GM23248 (cell line): ENCODE measurements around the gene GSTT2B. TPM values are rescaled to one million over a fixed set of nuclear protein-coding genes. Genes with fewer than 3 reads are reported as not detected.
"Not testable (repeated sequence)": the region's sequence is repeated elsewhere in the genome, so short reads cannot be mapped to it uniquely, and the experiment has no call there.

ENCODE experiments used
- DNase-seq: peaks from one replicate; pipeline ENCODE4 v3.0.0-alpha.2; 2015
- H2AFZ ChIP-seq: fragments of 200-600 bp; sonication (generic); 2 replicates; pipeline ENCODE4 v1.6.1; 2016; ENCODE audit warnings: antibody characterized with exemption
- H3F3A ChIP-seq: fragments of 200-600 bp; sonication (generic); 2 replicates; pipeline ENCODE4 v1.6.1; 2016; ENCODE audit warnings: mild to moderate bottlenecking, antibody characterized with exemption, mixed run types; ENCODE audit not compliant: insufficient read depth
- H3K27ac ChIP-seq: fragments of 200-600 bp; sonication (generic); 2 replicates; pipeline ENCODE4 v1.5.1; 2016; ENCODE audit warnings: mild to moderate bottlenecking
- H3K27me3 ChIP-seq: fragments of 200-600 bp; sonication (generic); replicated peaks from 2 replicates; pipeline ENCODE4 v1.6.1; 2016; ENCODE audit warnings: mild to moderate bottlenecking; ENCODE audit not compliant: insufficient read depth
- H3K36me3 ChIP-seq: fragments of 200-600 bp; sonication (generic); 2 replicates; pipeline ENCODE4 v1.6.1; 2016; ENCODE audit warnings: low read depth, mild to moderate bottlenecking
- H3K4me1 ChIP-seq: fragments of 200-600 bp; sonication (generic); 2 replicates; pipeline ENCODE4 v1.6.1; 2016; ENCODE audit warnings: mild to moderate bottlenecking; ENCODE audit not compliant: insufficient read depth
- H3K4me2 ChIP-seq: fragments of 200-600 bp; sonication (generic); one replicate; pipeline ENCODE4 v1.6.1; 2016; ENCODE audit warnings: mild to moderate bottlenecking; ENCODE audit not compliant: unreplicated experiment
- H3K4me3 ChIP-seq: fragments of 200-600 bp; sonication (generic); 2 replicates; pipeline ENCODE4 v1.5.1; 2016; ENCODE audit warnings: mild to moderate bottlenecking
- H3K79me2 ChIP-seq: fragments of 200-600 bp; sonication (generic); 2 replicates; pipeline ENCODE4 v1.6.1; 2016; ENCODE audit warnings: mild to moderate bottlenecking; ENCODE audit not compliant: insufficient read depth
- H3K9ac ChIP-seq: fragments of 200-600 bp; sonication (generic); 2 replicates; pipeline ENCODE4 v1.6.1; 2016; ENCODE audit warnings: mild to moderate bottlenecking
- H3K9me2 ChIP-seq: fragments of 200-600 bp; sonication (generic); 2 replicates; pipeline ENCODE4 v1.6.1; 2016; ENCODE audit warnings: mixed run types, mild to moderate bottlenecking, moderate library complexity; ENCODE audit not compliant: insufficient read depth
- H3K9me3 ChIP-seq: fragments of 200-600 bp; sonication (generic); one replicate; pipeline ENCODE4 v1.6.1; 2017; ENCODE audit warnings: low read depth
- H4K20me1 ChIP-seq: fragments of 200-600 bp; sonication (generic); 2 replicates; pipeline ENCODE4 v1.6.0; 2016; ENCODE audit not compliant: insufficient read depth
- EZH2 ChIP-seq: fragments of 200-600 bp; sonication (generic); IDR thresholded peaks from 2 replicates; pipeline ENCODE4 v1.6.1; 2018; ENCODE audit warnings: antibody characterized with exemption, mild to moderate bottlenecking; ENCODE audit not compliant: insufficient read depth, poor library complexity, severe bottlenecking
- EZH2phosphoT487 ChIP-seq: fragments of 200-600 bp; sonication (generic); IDR thresholded peaks from 2 replicates; pipeline ENCODE4 v1.6.1; 2018; ENCODE audit warnings: antibody characterized with exemption, moderate library complexity, mild to moderate bottlenecking, low read depth; ENCODE audit not compliant: insufficient read depth
- WGBS, 2 experiments: methylation state at CpG; one replicate each; pipeline ENCODE4 v1.1.6; 2015 to 2017; ENCODE audit warnings: low lambda C conversion rate in 2 of 2, low coverage in 1 of 2; ENCODE audit errors: missing lambda C conversion rate in 2 of 2; 5-methylcytosine and 5-hydroxymethylcytosine counted together
- in situ Hi-C: fragments of 300-500 bp; cut with MboI; formaldehyde crosslinking; loops from 2 replicates; pipeline ENCODE4 v1.15.0; 2020
- polyA plus RNA-seq: library from polyadenylated mRNA; unstranded; fragments of >200 nt; fragmentation: Nextera tagmentation; extraction: Ambion mirVana; gene quantifications from 2 replicates; pipeline ENCODE4 v1.2.1, GENCODE V29; 2016
- total RNA-seq: library from RNA; depleted of rRNA; stranded (reverse); fragments of >200 nt; shearing (Covaris generic); gene quantifications from 2 replicates; pipeline ENCODE4 v1.2.3, GENCODE V29; 2014

Gene GSTT2B
- total and polyA plus RNA-seq, 2 experiments from 2014 or later, result 5.3 to 13.7 TPM

- H4K20me1 ChIP-seq, H3K9me2 ChIP-seq, H3K27ac ChIP-seq, H3K4me2 ChIP-seq, H3K9ac ChIP-seq, DNase-seq, H3F3A ChIP-seq, in situ Hi-C loops, H3K27me3 ChIP-seq, H3K4me1 ChIP-seq, H3K79me2 ChIP-seq, H2AFZ ChIP-seq, H3K4me3 ChIP-seq, H3K9me3 ChIP-seq, H3K36me3 ChIP-seq: not testable (repeated sequence)
- WGBS, 2 experiments, result 11 to 13% methylated on average over 3 to 7 of the region's 14 CpGs
Observed at GRCh38 chr22:23940166-23940565, 20.8 kb downstream of the GSTT2B start.

GRCh38 chr22:23939017-23939357 lies 22.0 kb downstream of the GSTT2B start:
- no peaks in the 10 kb centered on the region for H3K9me3 ChIP-seq
- no peaks in the 10 kb centered on the region for H3K36me3 ChIP-seq
- no peak overlapping the region for H3K4me3 ChIP-seq
- H3F3A ChIP-seq, result no peaks in the 10 kb centered on the region
- no peaks in the 10 kb centered on the region for H3K27me3 ChIP-seq
- WGBS, 2 experiments, result 69 to 81% methylated on average over 3 of the region's 3 CpGs
- no peaks in the 10 kb centered on the region for H4K20me1 ChIP-seq
- no peak overlapping the region for H2AFZ ChIP-seq
- TF ChIP-seq EZH2phosphoT487 (no peak), EZH2 (no peak)
- no peak for DNase-seq
- H3K9ac ChIP-seq, result no peak overlapping the region
- H3K9me2 ChIP-seq, result no peaks in the 10 kb centered on the region
- no peak overlapping the region for H3K27ac ChIP-seq
- in situ Hi-C loops, result no loop called here
- no peaks in the 10 kb centered on the region for H3K79me2 ChIP-seq
- 0 out of 2 replicates have a peak, but pooled peaks cover 3% of the 10 kb centered on the region for H3K4me1 ChIP-seq
- no peak overlapping the region for H3K4me2 ChIP-seq

GRCh38 chr22:23938328-23939016 lies 22.5 kb downstream of the GSTT2B start:
- WGBS, 2 experiments, result 69 to 73% methylated on average over 5 of the region's 5 CpGs
- no peak for DNase-seq
- no peaks in the 10 kb centered on the region for H4K20me1 ChIP-seq
- TF ChIP-seq EZH2 (no peak), EZH2phosphoT487 (no peak)
- no peaks in the 10 kb centered on the region for H3K36me3 ChIP-seq
- H2AFZ ChIP-seq, result no peak overlapping the region
- H3K9me3 ChIP-seq, result no peaks in the 10 kb centered on the region
- H3K4me2 ChIP-seq, result no peak overlapping the region
- H3K27ac ChIP-seq, result no peak overlapping the region
- H3K9ac ChIP-seq, result no peak overlapping the region
- no peaks in the 10 kb centered on the region for H3K9me2 ChIP-seq
- no peaks in the 10 kb centered on the region for H3K27me3 ChIP-seq
- H3K79me2 ChIP-seq, result no peaks in the 10 kb centered on the region
- H3K4me3 ChIP-seq, result no peak overlapping the region
- H3F3A ChIP-seq, result no peaks in the 10 kb centered on the region
- in situ Hi-C loops, result no loop called here
- 0 out of 2 replicates have a peak, but pooled peaks cover 3% of the 10 kb centered on the region for H3K4me1 ChIP-seq

GRCh38 chr22:23926561-23926960 lies 34.4 kb downstream of the GSTT2B start:
- no peak for DNase-seq
- Histone ChIP-seq H3K27me3 (no peaks in the 10 kb centered on the region), H3K4me1 (no peaks in the 10 kb centered on the region)

DNA sequence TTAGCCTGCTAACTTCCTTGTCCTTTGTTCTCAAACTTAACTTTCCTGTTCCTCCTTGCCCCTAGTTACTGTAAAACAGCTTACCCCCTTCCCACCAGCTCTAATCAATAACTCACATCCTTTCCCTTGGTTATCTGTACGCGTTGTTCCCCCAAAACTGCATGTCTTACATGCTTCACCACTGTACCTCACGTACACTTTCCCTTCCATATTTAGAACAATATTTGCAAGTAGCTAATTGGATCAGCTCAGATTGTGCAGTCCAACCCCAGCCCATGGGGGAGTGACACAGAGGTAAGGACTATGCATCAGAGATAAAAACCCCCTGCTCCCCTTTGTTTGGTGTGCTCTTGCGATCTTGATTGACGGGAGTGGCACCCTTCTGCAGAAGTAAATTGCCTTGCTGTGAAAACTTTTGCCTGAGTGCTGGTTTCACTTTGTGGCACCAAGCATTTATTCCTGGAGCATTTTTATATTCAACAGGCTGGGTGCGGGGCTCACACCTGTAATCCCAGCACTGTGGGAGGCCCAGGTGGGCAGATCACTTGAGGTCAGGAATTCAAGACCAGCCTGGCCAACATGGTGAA lies 35.9 kb downstream of the GSTT2B start:
- H3K4me1 ChIP-seq, result no peaks in the 10 kb centered on the region
- in situ Hi-C loops, result no loop called here
- 60 to 74% methylated on average over 5 to 6 of the region's 6 CpGs for WGBS, 2 experiments
- H3K27ac ChIP-seq, result no peak overlapping the region
- no peaks in the 10 kb centered on the region for H3K9me3 ChIP-seq
- H3K9me2 ChIP-seq, result no peaks in the 10 kb centered on the region
- DNase-seq, result no peak
- H3F3A ChIP-seq, result no peaks in the 10 kb centered on the region
- H3K36me3 ChIP-seq, result peaks cover 11% of the 10 kb centered on the region; the same call in 1 of the 2 replicates
- H2AFZ ChIP-seq, result no peak overlapping the region
- H3K79me2 ChIP-seq, result no peaks in the 10 kb centered on the region
- no peaks in the 10 kb centered on the region for H4K20me1 ChIP-seq
- H3K9ac ChIP-seq, result no peak overlapping the region
- no peak overlapping the region for H3K4me3 ChIP-seq
- TF ChIP-seq EZH2phosphoT487 (no peak), EZH2 (no peak)
- no peaks in the 10 kb centered on the region for H3K27me3 ChIP-seq
- no peak overlapping the region for H3K4me2 ChIP-seq

More at GRCh38 chr22:23926561-23926960, 34.4 kb downstream of the GSTT2B start:
- H3K9ac ChIP-seq, result no peak overlapping the region
- H3K4me3 ChIP-seq, result no peak overlapping the region
- no peak overlapping the region for H2AFZ ChIP-seq
- no peaks in the 10 kb centered on the region for H4K20me1 ChIP-seq
- in situ Hi-C loops, result no loop called here
- H3K79me2 ChIP-seq, result no peaks in the 10 kb centered on the region
- no peak overlapping the region for H3K4me2 ChIP-seq
- no peaks in the 10 kb centered on the region for H3K9me3 ChIP-seq
- no peak overlapping the region for H3K27ac ChIP-seq
- H3K9me2 ChIP-seq, result no peaks in the 10 kb centered on the region
- WGBS, 2 experiments, result 56 to 59% methylated on average over 13 to 14 of the region's 14 CpGs
- no peak for TF ChIP-seq EZH2phosphoT487
- TF ChIP-seq EZH2, result no peak
- no peaks in the 10 kb centered on the region for H3F3A ChIP-seq
- peaks cover 11% of the 10 kb centered on the region; the same call in 1 of the 2 replicates for H3K36me3 ChIP-seq
